ENCODE data around the gene GRIN2A.

Gene GRIN2A

GRCh38 chr16:9957002-9957401, 225.2 kb downstream of the GRIN2A start:
- DNase-seq, result no peak

GRCh38 chr16:9955677-9956076, 226.6 kb downstream of the GRIN2A start:
- DNase-seq, result no peak

GRCh38 chr16:9953908-9954570, 228.2 kb downstream of the GRIN2A start:
- DNase-seq, result no peak

DNA sequence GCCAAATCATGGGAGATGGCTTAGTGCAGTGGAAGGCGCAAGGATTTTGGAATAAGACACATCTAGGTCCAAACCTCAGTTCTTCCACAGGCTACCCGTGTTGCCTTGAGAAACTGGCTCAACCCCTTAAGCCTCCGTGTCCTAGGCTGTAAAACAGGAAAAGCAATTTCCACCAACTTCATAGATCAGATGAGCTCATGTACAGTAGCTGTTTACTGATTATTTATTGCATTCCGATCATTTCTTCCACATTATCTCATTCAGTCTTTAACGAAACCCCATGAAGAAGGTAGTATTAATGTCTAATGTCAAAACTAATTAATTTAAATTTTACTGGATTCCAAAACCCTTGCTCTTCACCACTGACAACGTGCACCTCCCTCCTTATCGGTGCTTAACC, 231.6 kb downstream of the GRIN2A start:
- no peak for DNase-seq

- DNase-seq, result no peak
Measured at GRCh38 chr16:9949396-9949795, 232.8 kb downstream of the GRIN2A start.

GRCh38 chr16:9948933-9949332, 233.3 kb downstream of the GRIN2A start:
- no peak for DNase-seq

DNA sequence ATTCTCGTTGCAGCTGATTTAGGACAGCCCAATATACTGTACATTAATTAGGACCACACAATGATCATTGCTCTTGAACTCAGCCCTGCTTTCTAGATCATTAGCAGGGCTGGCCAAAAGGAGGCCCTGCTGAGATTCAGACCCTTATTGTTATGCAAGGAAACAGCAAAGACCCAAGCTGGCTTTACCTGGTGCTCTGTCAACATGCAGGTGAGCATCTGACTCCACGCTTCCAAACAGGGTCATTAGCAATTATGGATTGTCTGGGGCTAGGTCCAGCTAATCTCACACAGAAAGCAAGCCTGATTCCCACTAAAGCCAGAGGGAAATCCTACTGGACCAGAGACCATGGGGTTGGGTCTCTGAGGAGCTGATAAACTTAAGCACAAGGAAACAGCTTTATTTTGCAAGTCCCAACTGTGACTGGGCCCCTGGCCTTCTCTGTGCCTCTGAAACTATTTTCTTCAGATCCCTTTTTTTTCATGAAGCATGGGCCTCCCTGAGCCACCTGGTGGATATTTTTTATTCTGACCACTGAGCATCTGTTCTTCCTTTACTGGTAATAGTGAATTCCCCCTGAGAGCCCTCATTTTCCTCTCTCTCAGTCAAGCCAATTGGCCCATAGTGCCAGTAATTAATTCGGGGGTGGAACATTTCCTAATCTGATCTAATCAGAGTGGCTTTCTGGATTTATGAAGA, 236.1 kb downstream of the GRIN2A start:
- DNase-seq, result peak; percentile 40

GRCh38 chr16:9943121-9943520, 239.1 kb downstream of the GRIN2A start:
- no peak for DNase-seq

- no peak for DNase-seq
Measured at GRCh38 chr16:9941245-9941644, 241.0 kb downstream of the GRIN2A start.

DNA sequence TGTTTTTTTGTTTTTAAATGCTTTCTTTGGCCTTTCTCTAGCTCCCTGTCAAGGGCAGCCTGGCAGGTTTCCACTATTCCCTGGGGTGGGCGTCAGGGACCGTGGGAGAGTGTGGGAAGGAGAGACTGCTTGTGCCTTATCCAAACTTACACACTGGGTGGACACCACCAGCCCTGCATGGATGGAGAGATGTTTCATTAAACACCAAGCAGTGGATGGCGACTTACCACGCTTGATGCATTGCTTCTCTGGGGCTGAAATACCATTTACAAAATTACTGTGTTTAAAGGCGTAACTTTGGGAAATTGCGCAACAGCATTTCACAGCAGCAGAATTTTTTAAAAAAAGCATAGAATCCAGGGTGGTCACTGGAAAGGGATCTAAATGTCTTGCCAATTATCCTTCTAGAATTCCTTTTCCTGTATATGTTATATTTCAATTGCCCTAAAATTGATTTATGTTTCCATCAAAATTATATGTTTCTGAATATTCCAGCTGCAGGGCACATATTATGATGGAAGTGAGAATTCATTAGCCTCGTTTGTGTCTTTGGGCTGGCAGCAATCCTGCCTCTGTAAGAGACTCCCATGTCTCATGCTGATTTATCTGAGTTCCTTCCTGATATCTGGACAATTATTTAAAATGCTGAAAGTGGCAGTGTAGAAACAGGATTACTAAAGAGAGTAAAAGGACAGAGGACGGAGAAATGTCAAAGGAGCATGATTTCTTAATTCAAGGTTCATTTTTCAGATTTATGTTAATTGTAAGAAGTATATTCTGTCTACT, 247.3 kb downstream of the GRIN2A start:
- no peak for DNase-seq

GRCh38 chr16:9932919-9933653, 249.1 kb downstream of the GRIN2A start:
- DNase-seq, result no peak

- DNase-seq, result no peak
Measured at GRCh38 chr16:9932000-9932399, 250.2 kb downstream of the GRIN2A start.

GRCh38 chr16:9929836-9930235, 252.4 kb downstream of the GRIN2A start:
- no peak for DNase-seq

DNA sequence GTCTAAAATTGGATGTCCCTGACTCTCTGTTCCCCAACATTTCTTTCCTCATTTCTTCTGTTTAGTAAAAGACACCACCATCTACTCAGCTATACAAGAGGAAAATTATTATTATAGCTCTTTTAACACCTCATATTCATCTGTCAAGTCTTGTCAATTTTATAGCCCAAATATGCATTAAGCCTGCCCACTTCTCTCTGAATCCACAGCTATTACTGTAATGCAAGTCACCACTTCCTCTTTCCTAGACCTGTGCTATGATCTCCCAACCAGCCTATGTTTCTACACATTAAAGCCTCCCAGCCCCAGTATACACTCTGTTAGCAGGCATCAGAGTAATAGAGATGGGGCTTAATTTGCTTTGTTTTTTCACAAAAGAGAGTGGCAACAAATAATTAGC, 252.9 kb downstream of the GRIN2A start:
- DNase-seq, result no peak

DNA sequence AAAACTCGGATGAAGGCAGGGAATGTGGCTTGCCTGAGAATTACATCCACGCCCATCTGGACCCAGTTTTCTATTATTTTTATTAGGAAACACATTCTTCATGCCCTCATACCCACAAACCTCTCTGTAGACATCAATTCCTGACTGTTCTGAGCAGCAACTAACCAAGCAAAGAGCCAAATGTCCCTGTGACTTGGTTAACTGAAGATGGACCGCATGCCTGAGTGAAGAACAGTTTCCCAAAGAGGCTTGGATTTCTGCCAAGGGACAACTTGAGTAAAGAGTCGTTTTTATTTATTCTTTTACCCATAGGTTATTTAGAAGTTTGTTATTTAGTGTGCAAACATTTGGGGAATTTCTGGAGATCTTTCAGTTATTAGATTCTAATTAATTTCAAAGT, 259.8 kb downstream of the GRIN2A start:
- DNase-seq, result no peak

GRCh38 chr16:9921997-9922396, 260.2 kb downstream of the GRIN2A start:
- no peak for DNase-seq

GRCh38 chr16:9919460-9919859, 262.8 kb downstream of the GRIN2A start:
- no peak for DNase-seq

DNA sequence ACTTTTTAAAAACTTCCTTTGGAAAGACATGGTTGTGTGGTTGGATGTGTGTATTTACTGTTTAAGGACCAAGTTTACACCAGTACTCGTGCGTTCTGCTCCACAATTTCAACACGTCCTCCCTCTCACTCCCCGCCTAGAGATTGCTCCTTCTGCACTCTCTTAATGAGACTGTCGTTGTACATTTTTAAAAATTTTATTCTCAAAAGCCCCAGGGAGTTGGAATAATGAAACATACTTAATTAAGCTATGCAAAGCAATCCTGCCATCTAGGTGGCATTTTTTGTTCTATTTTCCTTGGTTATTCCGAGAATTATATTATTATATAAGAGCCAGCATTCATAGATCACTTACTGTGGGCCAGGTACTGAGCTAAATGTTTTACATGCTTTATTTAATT, 264.5 kb downstream of the GRIN2A start:
- DNase-seq, result no peak

DNA sequence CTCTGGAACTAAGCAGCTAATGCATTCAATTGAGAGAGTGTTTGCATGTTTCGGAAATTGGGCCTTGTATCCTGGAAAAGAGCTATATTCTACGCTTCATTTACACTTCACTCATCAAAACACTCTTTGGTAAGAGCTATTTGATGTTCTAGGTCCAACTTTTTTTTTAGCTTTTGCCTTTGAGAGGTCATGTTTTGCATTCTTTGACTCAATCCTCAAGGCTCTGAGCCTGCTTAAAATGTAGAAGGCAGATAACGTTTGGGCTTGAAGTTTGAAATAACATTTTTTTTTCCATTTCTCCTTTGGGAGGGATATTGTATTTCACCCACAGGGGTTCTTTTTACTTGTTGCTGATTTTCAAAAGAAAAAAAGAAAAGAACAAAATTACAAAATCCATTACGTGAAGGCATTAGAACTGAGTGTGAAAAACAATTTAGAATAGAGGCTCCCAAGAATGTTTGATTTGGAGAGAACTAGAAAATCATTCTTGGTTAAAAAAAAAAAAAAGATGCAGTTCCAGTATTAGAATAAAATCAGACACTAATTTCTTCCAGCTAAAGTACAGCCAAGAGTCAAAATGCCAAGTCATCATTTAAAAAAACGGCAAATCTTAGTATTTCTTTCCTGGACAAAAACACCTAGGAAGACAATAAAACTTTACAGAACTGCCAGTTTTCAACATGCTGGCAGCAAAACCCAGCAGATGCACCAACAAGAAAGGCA, 268.5 kb downstream of the GRIN2A start:
- no peak for DNase-seq

GRCh38 chr16:9911989-9912388, 270.2 kb downstream of the GRIN2A start:
- no peak for DNase-seq

DNA sequence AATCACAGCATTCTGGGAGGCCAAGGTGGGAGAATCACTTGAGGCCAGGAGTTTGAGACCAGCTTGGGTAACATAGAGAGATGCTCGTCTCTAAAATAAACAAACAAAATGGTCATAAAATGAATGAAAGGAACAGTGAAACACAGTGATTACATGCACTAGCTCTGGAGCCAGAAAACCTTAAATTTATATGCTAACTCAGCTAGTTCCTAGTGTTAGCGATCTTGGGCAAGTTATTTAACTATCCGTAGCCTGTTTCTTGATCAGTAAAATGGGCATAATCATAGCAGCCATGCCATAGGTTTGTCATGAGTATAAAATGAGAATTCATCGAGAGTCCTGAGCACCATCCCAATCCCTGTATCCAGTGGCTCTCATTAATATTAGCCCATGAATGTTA, 271.0 kb downstream of the GRIN2A start:
- DNase-seq, result no peak

- no peak for DNase-seq
Measured at GRCh38 chr16:9909072-9909825, 273.0 kb downstream of the GRIN2A start.

All from NCI-H524 treated with DMSO at 0.1 percent for 48 hours (cell line).